ENCODE results near the gene PPARG.

PPARG gene

GRCh38 chr3:12345584-12346494 lies 57.0 kb downstream of the PPARG start:
- no peak for DNase-seq

- no peak for DNase-seq
Measured at GRCh38 chr3:12347301-12347700, 58.4 kb downstream of the PPARG start.

GRCh38 chr3:12349895-12350811 lies 61.3 kb downstream of the PPARG start:
- DNase-seq: no peak

GRCh38 chr3:12351145-12351544 lies 62.3 kb downstream of the PPARG start:
- no peak for DNase-seq

GRCh38 chr3:12352253-12352652 lies 63.4 kb downstream of the PPARG start:
- DNase-seq: no peak

GRCh38 chr3:12352755-12353154 lies 63.9 kb downstream of the PPARG start:
- DNase-seq: no peak

GRCh38 chr3:12353796-12354525 lies 65.1 kb downstream of the PPARG start:
- DNase-seq: no peak

- DNase-seq: no peak
Measured at GRCh38 chr3:12356175-12356574, 67.3 kb downstream of the PPARG start.

- no peak for DNase-seq
Measured at GRCh38 chr3:12356996-12357395, 68.1 kb downstream of the PPARG start.

GRCh38 chr3:12357456-12357855 lies 68.6 kb downstream of the PPARG start:
- no peak for DNase-seq

GRCh38 chr3:12363397-12364195 lies 74.7 kb downstream of the PPARG start:
- no peak for DNase-seq

- DNase-seq: no peak
Measured at GRCh38 chr3:12367346-12367745, 78.5 kb downstream of the PPARG start.

- no peak for DNase-seq
Measured at GRCh38 chr3:12369029-12369428, 80.2 kb downstream of the PPARG start.

- no peak for DNase-seq
Measured at GRCh38 chr3:12369598-12369997, 80.7 kb downstream of the PPARG start.

GRCh38 chr3:12370758-12371157 lies 81.9 kb downstream of the PPARG start:
- DNase-seq: peak in 1 of 2 experiments; percentile 1

GRCh38 chr3:12371525-12372140 lies 82.8 kb downstream of the PPARG start:
- no peak for DNase-seq

GRCh38 chr3:12372741-12373280 lies 83.9 kb downstream of the PPARG start:
- DNase-seq: no peak

- DNase-seq: no peak
Measured at GRCh38 chr3:12375572-12375971, 86.7 kb downstream of the PPARG start.

- no peak for DNase-seq
Measured at GRCh38 chr3:12379640-12380429, 91.0 kb downstream of the PPARG start.

GRCh38 chr3:12380461-12380860 lies 91.6 kb downstream of the PPARG start:
- no peak for DNase-seq

GRCh38 chr3:12381199-12381598 lies 92.3 kb downstream of the PPARG start:
- DNase-seq: no peak
